Measurements from ENCODE around the gene ATP13A1.
"Not testable (repeated sequence)": the region's sequence is repeated elsewhere in the genome, so short reads cannot be mapped to it uniquely, and the experiment has no call there.

ATP13A1 gene

GRCh38 chr19:19610376-19611202 lies 52.9 kb downstream of the ATP13A1 start:
- TF ChIP-seq GATA1 (IDR thresholded peaks at IDR 0.05; ENCODE audit: low read depth, low read length) (no peak), POLR2A (IDR thresholded peaks at IDR 0.05; ENCODE audit: low read length) (no peak)
- no peak for DNase-seq

GRCh38 chr19:19606686-19607085 lies 56.8 kb downstream of the ATP13A1 start:
- DNase-seq = not testable (repeated sequence)

- DNase-seq = no peak
These were observed 57.5 kb downstream of the ATP13A1 start for GRCh38 chr19:19606021-19606420.

GRCh38 chr19:19602713-19603324 lies 60.7 kb downstream of the ATP13A1 start:
- no peak for DNase-seq
- no peak for TF ChIP-seq POLR2A (IDR thresholded peaks at IDR 0.05; ENCODE audit: low read length)
- TF ChIP-seq GATA1 (IDR thresholded peaks at IDR 0.05; ENCODE audit: low read depth, low read length) = no peak

More at GRCh38 chr19:19606021-19606420, 57.5 kb downstream of the ATP13A1 start:
- TF ChIP-seq POLR2A (IDR thresholded peaks at IDR 0.05; ENCODE audit: low read length) = no peak
- TF ChIP-seq GATA1 (IDR thresholded peaks at IDR 0.05; ENCODE audit: low read depth, low read length) = no peak

- DNase-seq = no peak
- no peak for TF ChIP-seq POLR2A (IDR thresholded peaks at IDR 0.05; ENCODE audit: low read length)
- no peak for TF ChIP-seq GATA1 (IDR thresholded peaks at IDR 0.05; ENCODE audit: low read depth, low read length)
These were observed 61.3 kb downstream of the ATP13A1 start for GRCh38 chr19:19602136-19602712.

GRCh38 chr19:19600793-19601330 lies 62.6 kb downstream of the ATP13A1 start:
- no peak for DNase-seq
- TF ChIP-seq GATA1 (IDR thresholded peaks at IDR 0.05; ENCODE audit: low read depth, low read length) = no peak
- no peak for TF ChIP-seq POLR2A (IDR thresholded peaks at IDR 0.05; ENCODE audit: low read length)

- DNase-seq = not testable (repeated sequence)
These were observed 64.6 kb downstream of the ATP13A1 start for GRCh38 chr19:19598728-19599451.

- TF ChIP-seq GATA1 (IDR thresholded peaks at IDR 0.05; ENCODE audit: low read depth, low read length) (no peak), POLR2A (IDR thresholded peaks at IDR 0.05; ENCODE audit: low read length) (no peak)
- DNase-seq = no peak
These were observed 65.6 kb downstream of the ATP13A1 start for GRCh38 chr19:19597809-19598306.

Measured in erythroblast (primary cell).